Activated gamma-delta T cell (primary cell): Measurements from ENCODE around the gene XPO1.
"Not testable (repeated sequence)": the region's sequence is repeated elsewhere in the genome, so short reads cannot be mapped to it uniquely, and the experiment has no call there.

Experiments used
- DNase-seq: peaks from one replicate; lab custom pipeline; 2025; lab: John Stamatoyannopoulos, UW

Gene XPO1

GRCh38 chr2:61465045-61465444 lies 73.1 kb downstream of the XPO1 start:
- DNase-seq, result no peak

GRCh38 chr2:61463769-61464475 lies 74.2 kb downstream of the XPO1 start:
- no peak for DNase-seq

GRCh38 chr2:61461404-61461803 lies 76.8 kb downstream of the XPO1 start:
- DNase-seq, result no peak

GRCh38 chr2:61460163-61460562 lies 78.0 kb downstream of the XPO1 start:
- no peak for DNase-seq

- no peak for DNase-seq
Observed at GRCh38 chr2:61456746-61457420, 81.3 kb downstream of the XPO1 start.

GRCh38 chr2:61456070-61456745 lies 81.9 kb downstream of the XPO1 start:
- DNase-seq, result no peak

- DNase-seq, result not testable (repeated sequence)
Observed at GRCh38 chr2:61454972-61455371, 83.2 kb downstream of the XPO1 start.

- DNase-seq, result no peak
Observed at GRCh38 chr2:61454383-61454782, 83.8 kb downstream of the XPO1 start.

- DNase-seq, result no peak
Observed at GRCh38 chr2:61452392-61452791, 85.8 kb downstream of the XPO1 start.

GRCh38 chr2:61451178-61451577 lies 87.0 kb downstream of the XPO1 start:
- no peak for DNase-seq

- DNase-seq, result no peak
Observed at GRCh38 chr2:61450144-61450543, 88.0 kb downstream of the XPO1 start.

- no peak for DNase-seq
Observed at GRCh38 chr2:61448229-61448628, 89.9 kb downstream of the XPO1 start.

- DNase-seq, result not testable (repeated sequence)
Observed at GRCh38 chr2:61446971-61447370, 91.2 kb downstream of the XPO1 start.

GRCh38 chr2:61443342-61444041 lies 94.7 kb downstream of the XPO1 start:
- DNase-seq, result no peak

- DNase-seq, result no peak
Observed at GRCh38 chr2:61439241-61440002, 98.7 kb downstream of the XPO1 start.

GRCh38 chr2:61438670-61439069 lies 99.5 kb downstream of the XPO1 start:
- no peak for DNase-seq

GRCh38 chr2:61437170-61437569 lies 101.0 kb downstream of the XPO1 start:
- no peak for DNase-seq

GRCh38 chr2:61436092-61436491 lies 102.1 kb downstream of the XPO1 start:
- no peak for DNase-seq

GRCh38 chr2:61435291-61435690 lies 102.9 kb downstream of the XPO1 start:
- DNase-seq, result no peak

- no peak for DNase-seq
Observed at GRCh38 chr2:61434314-61434713, 103.8 kb downstream of the XPO1 start.

- no peak for DNase-seq
Observed at GRCh38 chr2:61433606-61434005, 104.5 kb downstream of the XPO1 start.

- no peak for DNase-seq
Observed at GRCh38 chr2:61432990-61433389, 105.2 kb downstream of the XPO1 start.
